Muscle of leg (tissue), 11 donors: ENCODE measurements around the gene OSBPL6. TPM values are rescaled to one million over a fixed set of nuclear protein-coding genes. Genes with fewer than 3 reads are reported as not detected.

Experiments
- DNase-seq: peaks from one replicate; pipeline ENCODE4 v3.0.0; 2013
- H3K27ac ChIP-seq: one replicate; pipeline ENCODE4 v1.5.1; 2013; ENCODE audit warnings: mild to moderate bottlenecking, low read length, control low read depth
- H3K27me3 ChIP-seq: one replicate; pipeline ENCODE4 v1.6.1; 2013; ENCODE audit warnings: low read length; ENCODE audit not compliant: control insufficient read depth, insufficient read depth
- H3K36me3 ChIP-seq: one replicate; pipeline ENCODE4 v1.6.1; 2013; ENCODE audit warnings: low read length; ENCODE audit not compliant: control insufficient read depth, insufficient read depth
- H3K4me1 ChIP-seq: one replicate; pipeline ENCODE4 v1.6.1; 2013; ENCODE audit warnings: low read length; ENCODE audit not compliant: control insufficient read depth, insufficient read depth
- H3K4me3 ChIP-seq: one replicate; pipeline ENCODE4 v1.5.1; 2013; ENCODE audit warnings: low read length, control low read depth
- H3K9me3 ChIP-seq: replicated peaks from 2 replicates; pipeline ENCODE4 v1.6.1; 2013; ENCODE audit warnings: low read depth, low read length; ENCODE audit not compliant: control insufficient read depth
- WGBS: methylation state at CpG from one replicate; pipeline ENCODE4 v1.1.5; 2013; ENCODE audit warnings: missing lambda C conversion rate; ENCODE audit not compliant: insufficient coverage; 5-methylcytosine and 5-hydroxymethylcytosine counted together
- polyA plus RNA-seq, 8 donors: library from polyadenylated mRNA; unstranded; fragments of 120-200 nt; gene quantifications; one replicate each; pipeline versions ENCODE4 v1.2.1 to v1.2.3, GENCODE V29; 2013; ENCODE audit warnings: inconsistent platforms in 1 of 8, low replicate concordance in 1 of 8; ENCODE audit not compliant: insufficient read length in 8 of 8, insufficient read depth in 1 of 8
- total RNA-seq: library from RNA; stranded (reverse); fragments of 120-200 nt; gene quantifications from one replicate; pipeline ENCODE4 v1.2.4, GENCODE V29; 2013

Gene OSBPL6
- total and polyA plus RNA-seq, 9 donors: 3.3 to 9.5 (median 5.4) TPM

GRCh38 chr2:178363252-178363651, 168.9 kb downstream of the OSBPL6 start:
- no peaks in the 10 kb centered on the region for H3K4me1 ChIP-seq
- H3K27ac ChIP-seq: no peak overlapping the region
- H3K36me3 ChIP-seq: no peaks in the 10 kb centered on the region
- no peak overlapping the region for H3K4me3 ChIP-seq
- 80% methylated on average over 4 of the region's 7 CpGs for WGBS
- no peaks in the 10 kb centered on the region for H3K27me3 ChIP-seq
- no peak for DNase-seq
- H3K9me3 ChIP-seq: peaks cover 3% of the 10 kb centered on the region

DNA sequence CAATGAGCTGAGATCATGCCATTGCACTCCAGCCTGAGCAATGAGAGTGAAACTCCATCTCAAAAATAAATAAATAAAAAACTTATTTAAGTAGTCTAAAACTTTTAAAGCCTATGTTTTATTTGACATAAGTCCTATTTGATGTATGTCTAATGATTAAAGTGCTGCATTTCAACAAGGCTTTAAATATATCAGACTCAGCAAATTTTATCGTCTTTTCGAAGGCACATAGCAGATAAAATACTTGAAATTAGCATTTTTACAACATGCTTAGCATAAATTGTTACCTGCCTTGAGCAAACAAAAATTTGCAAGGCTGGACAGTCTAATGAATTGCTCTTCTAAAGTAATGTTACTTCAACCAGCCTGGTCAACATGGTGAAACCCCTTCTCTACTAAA, 170.8 kb downstream of the OSBPL6 start:
- Histone ChIP-seq H3K27ac (no peak overlapping the region), H3K36me3 (no peaks in the 10 kb centered on the region), H3K4me1 (no peaks in the 10 kb centered on the region), H3K27me3 (no peaks in the 10 kb centered on the region), H3K9me3 (no peaks in the 10 kb centered on the region), H3K4me3 (no peak overlapping the region)
- no CpG with 5 or more reads among the region's 2 CpGs for WGBS
- DNase-seq: no peak

DNA sequence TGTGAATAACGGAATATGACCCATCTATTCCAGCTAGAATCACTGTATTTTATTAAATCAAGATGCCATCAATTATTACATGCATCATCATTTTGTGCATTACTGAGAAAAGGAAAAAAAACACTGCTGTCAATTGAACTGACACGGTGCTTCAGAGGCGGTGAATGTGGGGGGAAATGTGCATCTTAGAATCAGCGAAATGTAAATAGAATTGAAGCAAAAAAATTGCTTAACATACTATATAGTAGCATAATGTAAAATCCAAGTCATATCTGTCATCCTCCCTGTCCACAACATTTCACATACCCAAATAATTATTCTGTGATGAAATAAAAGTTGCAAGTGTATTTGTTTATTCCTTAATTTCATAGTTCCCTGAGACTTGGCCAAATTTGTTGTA, 172.1 kb downstream of the OSBPL6 start:
- Histone ChIP-seq H3K27me3 (no peaks in the 10 kb centered on the region), H3K27ac (no peak overlapping the region), H3K4me3 (no peak overlapping the region), H3K9me3 (no peaks in the 10 kb centered on the region), H3K4me1 (no peaks in the 10 kb centered on the region), H3K36me3 (no peaks in the 10 kb centered on the region)
- no peak for DNase-seq
- WGBS: no CpG with 5 or more reads among the region's 4 CpGs

DNA sequence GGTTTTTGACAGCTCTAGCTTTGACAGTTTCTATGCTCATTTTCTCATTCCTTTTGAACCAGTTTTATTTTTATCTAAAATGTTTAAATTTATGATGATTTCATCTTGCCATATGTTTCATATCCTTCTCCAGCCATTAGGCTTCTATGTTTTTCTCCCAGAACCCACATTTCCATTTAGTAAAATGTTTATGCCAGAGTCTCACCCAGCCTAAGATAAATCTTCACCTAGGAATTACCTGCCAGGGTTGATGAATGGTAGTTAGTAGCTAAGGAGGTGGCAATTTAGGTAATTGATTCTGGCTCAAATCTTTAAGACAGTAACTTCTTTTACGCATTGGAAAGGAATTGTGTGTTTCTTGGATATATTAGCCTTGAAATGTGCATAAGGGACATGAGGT, 173.0 kb downstream of the OSBPL6 start:
- 100% methylated on average over 1 of the region's 1 CpG for WGBS
- Histone ChIP-seq H3K27ac (no peak overlapping the region), H3K4me3 (no peak overlapping the region), H3K27me3 (no peaks in the 10 kb centered on the region), H3K9me3 (no peaks in the 10 kb centered on the region), H3K36me3 (no peaks in the 10 kb centered on the region), H3K4me1 (no peaks in the 10 kb centered on the region)
- no peak for DNase-seq

GRCh38 chr2:178374865-178375264, 180.6 kb downstream of the OSBPL6 start:
- H3K27ac ChIP-seq: no peak overlapping the region
- H3K4me3 ChIP-seq: no peak overlapping the region
- no peaks in the 10 kb centered on the region for H3K9me3 ChIP-seq
- H3K27me3 ChIP-seq: no peaks in the 10 kb centered on the region
- no peaks in the 10 kb centered on the region for H3K36me3 ChIP-seq
- DNase-seq: no peak
- no peaks in the 10 kb centered on the region for H3K4me1 ChIP-seq
- WGBS: no CpG with 5 or more reads among the region's 1 CpG

DNA sequence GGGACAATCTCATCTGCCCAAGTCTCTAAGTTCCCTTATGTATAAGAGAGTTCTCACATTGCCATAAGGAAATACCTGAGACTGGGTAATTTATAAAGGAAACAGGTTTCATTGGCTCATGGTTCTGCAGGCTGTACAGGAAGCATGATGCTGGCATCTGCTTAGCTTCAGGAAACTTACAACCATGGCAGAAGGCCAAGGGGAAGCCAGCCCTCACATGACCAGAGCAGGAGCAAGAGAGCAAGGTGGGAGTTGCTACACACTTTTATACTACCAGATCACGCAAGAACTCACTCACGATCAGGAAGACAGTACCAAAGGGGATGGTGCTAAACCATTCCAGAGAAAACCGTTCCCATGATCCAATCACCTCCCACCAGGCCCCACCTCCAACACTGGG, 182.7 kb downstream of the OSBPL6 start:
- no peak for DNase-seq
- Histone ChIP-seq H3K36me3 (no peaks in the 10 kb centered on the region), H3K4me3 (no peak overlapping the region), H3K27me3 (no peaks in the 10 kb centered on the region), H3K27ac (no peak overlapping the region), H3K9me3 (no peaks in the 10 kb centered on the region), H3K4me1 (no peaks in the 10 kb centered on the region)
- WGBS: no CpG with 5 or more reads among the region's 3 CpGs

- DNase-seq: no peak
- no peaks in the 10 kb centered on the region for H3K9me3 ChIP-seq
- WGBS: 86% methylated on average over 2 of the region's 4 CpGs
Measured at GRCh38 chr2:178379162-178380004, 185.1 kb downstream of the OSBPL6 start.

GRCh38 chr2:178380763-178381162, 186.5 kb downstream of the OSBPL6 start:
- no peak for DNase-seq
- Histone ChIP-seq H3K4me1 (no peaks in the 10 kb centered on the region), H3K4me3 (no peak overlapping the region), H3K36me3 (peaks cover 7% of the 10 kb centered on the region), H3K27me3 (no peaks in the 10 kb centered on the region), H3K9me3 (no peaks in the 10 kb centered on the region), H3K27ac (no peak overlapping the region)
- WGBS: no CpG with 5 or more reads among the region's 1 CpG

More at GRCh38 chr2:178379162-178380004, 185.1 kb downstream of the OSBPL6 start:
- Histone ChIP-seq H3K27ac (no peak overlapping the region), H3K4me3 (no peak overlapping the region), H3K27me3 (no peaks in the 10 kb centered on the region), H3K4me1 (no peaks in the 10 kb centered on the region), H3K36me3 (peaks cover 7% of the 10 kb centered on the region)

- Histone ChIP-seq H3K27me3 (no peaks in the 10 kb centered on the region), H3K4me1 (no peaks in the 10 kb centered on the region), H3K4me3 (no peak overlapping the region), H3K36me3 (peaks cover 7% of the 10 kb centered on the region), H3K27ac (no peak overlapping the region), H3K9me3 (no peaks in the 10 kb centered on the region)
- DNase-seq: no peak
- no CpG with 5 or more reads among the region's 5 CpGs for WGBS
Measured at GRCh38 chr2:178383718-178384117, 189.4 kb downstream of the OSBPL6 start.

- no peak overlapping the region for H3K4me3 ChIP-seq
- no peak for DNase-seq
- no peaks in the 10 kb centered on the region for H3K9me3 ChIP-seq
- no peak overlapping the region for H3K27ac ChIP-seq
- no peaks in the 10 kb centered on the region for H3K4me1 ChIP-seq
- no CpG with 5 or more reads among the region's 4 CpGs for WGBS
- H3K36me3 ChIP-seq: peaks cover 7% of the 10 kb centered on the region
- H3K27me3 ChIP-seq: no peaks in the 10 kb centered on the region
Measured at GRCh38 chr2:178385595-178386148, 191.4 kb downstream of the OSBPL6 start.
